ENCODE data around the gene MFSD2A.
A peak's percentile ranks its signal among the peaks of the same experiment; 100 is the strongest.
"Not testable (repeated sequence)": the region's sequence is repeated elsewhere in the genome, so short reads cannot be mapped to it uniquely, and the experiment has no call there.

Gene MFSD2A

DNA sequence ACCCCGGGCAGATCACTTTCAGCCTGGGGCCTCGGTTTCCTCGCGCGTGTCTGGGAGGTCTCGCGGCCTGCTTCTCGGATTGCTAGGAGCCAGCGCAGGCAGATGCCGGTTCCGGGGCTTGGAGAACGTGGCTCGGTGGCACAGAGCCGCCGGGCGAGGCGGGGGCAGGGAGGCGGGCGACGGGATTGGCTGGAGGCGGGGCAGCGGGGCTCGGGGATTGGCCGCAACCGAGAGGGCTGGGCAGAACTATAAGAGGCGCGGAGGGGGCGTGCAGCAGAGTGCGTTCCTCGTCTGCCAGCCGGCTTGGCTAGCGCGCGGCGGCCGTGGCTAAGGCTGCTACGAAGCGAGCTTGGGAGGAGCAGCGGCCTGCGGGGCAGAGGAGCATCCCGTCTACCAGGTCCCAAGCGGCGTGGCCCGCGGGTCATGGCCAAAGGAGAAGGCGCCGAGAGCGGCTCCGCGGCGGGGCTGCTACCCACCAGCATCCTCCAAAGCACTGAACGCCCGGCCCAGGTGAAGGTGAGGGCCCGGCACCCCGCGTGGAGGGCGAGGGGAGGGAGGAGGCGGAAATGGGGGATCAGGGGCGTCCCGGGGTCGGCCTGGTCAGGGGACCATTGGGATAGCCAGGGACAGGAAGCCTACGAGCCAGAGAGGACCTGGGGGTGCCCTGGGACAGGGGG is at the start of gene MFSD2A:
TSS of gene MFSD2A (plus strand) at position 276 of the 677 bp plus-strand sequence. CDS start at position 424, 148 bp downstream.
- DNase-seq (ENCODE audit: low spot score), result peak; percentile 89

DNA sequence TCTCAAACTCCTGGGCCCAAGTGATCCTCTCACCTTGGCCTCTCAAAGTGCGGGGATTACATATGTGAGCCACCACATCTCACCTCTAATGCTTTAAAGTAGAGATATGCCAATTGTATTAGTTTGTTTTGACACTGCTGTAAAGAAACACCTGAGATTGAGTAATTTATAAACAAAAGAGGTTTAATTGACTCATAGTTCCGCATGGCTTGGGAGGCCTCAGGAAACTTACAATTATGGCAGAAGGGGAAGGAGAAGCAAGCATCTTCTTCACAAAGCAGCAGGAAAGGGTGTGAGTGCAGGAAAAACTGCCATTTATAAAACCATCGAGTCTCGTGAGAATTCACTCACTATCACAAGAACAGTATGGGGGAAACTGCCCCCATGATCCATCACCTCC is 49.8 kb upstream of the MFSD2A start:
- no peak for DNase-seq (ENCODE audit: low spot score)

DNA sequence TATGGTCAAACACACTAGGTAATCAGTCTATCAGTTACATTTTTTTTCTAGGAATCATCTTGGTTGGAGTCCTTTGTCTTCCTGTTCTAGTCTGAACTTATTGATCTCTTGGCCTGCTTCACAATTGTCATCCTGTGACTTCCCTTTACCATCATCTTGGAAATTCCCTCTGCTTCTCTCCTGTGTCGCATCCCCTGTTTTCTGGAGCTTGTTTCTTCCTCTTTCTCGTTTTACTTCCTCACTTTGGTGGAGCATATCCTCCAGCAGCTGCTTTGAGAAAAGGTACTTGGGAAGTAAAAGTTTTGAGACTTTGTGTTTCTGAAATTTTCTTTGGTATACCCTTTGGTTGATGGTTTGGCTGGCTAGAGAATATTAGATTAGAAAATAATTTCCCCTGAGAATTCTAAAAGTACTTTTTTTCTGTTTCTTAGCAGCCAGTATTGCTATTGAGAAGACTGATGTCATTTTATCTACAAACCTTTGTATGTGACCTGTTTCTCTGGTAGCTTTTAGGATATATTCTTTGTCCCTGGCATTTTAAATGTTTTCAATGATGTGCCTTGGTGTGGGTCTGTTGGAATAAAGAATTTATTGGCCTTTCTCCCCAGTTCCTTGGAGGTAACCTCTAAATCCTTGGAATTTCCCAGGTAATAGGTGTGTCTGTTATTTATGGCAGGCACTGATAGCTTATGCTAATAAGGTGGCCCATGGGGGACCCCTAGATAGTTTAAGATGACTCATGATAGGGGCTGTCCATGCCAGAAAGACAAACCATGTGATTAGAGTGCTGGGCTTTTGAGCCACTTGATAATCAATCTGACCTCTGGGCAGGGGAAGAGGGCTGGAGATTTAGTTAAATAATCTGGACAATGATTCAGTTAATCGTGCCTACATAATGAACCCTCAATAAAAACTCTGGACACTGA is 47.2 kb upstream of the MFSD2A start:
- no peak for DNase-seq (ENCODE audit: low spot score)

DNA sequence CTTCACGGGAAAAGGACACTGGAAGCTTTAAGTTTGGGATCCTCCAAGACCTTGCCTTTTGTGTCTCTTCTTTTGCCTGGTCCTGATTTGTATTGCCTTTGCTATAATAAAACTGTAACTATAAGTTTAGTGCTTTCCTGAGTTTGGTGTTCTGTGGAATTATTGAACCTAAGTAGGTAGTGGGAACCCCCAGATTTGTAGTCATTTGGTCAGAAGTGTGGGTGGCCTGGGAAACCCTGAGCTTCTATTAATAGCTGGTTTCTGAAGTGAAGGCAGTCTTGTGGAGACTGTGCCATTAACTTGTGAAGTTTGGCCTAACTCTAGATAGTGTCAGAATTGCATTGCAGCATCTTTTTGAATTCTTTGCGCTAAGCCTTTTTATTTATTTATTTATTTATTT is 46.4 kb upstream of the MFSD2A start:
- no peak for DNase-seq (ENCODE audit: low spot score)

DNA sequence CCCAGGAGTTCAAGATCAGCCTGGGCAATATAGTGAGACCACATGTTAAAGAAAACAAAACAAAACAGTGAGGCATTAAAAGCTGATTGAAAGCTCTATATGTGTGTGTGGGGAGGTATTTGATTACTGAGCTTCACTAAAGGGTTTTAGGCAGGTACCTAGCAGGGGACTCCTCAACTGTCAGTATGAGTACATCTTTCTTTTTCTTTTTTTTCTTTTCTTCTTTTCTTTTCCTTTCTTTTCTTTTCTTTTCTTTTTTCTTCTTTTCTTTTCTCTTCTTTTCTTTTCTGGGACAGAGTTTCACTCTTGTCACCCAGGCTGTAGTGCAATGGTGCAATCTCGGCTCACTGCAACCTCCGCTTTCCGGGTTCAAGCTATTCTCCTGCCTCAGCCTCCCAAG is 44.7 kb upstream of the MFSD2A start:
- no peak for DNase-seq (ENCODE audit: low spot score)

DNA sequence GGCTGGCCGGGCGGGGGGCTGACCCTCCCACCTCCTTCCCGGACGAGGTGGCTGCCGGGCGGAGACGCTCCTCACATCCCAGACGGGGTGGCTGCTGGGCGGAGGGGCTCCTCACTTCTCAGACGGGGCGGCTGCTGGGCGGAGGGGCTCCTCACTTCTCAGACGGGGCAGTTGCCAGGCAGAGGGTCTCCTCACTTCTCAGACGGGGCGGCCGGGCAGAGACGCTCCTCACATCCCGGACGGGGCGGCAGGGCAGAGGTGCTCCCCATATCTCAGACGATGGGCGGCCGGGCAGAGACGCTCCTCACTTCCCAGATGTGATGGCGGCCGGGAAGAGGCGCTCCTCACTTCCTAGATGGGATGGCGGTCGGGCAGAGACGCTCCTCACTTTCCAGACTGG is 41.8 kb upstream of the MFSD2A start:
- DNase-seq (ENCODE audit: low spot score), result not testable (repeated sequence)

DNA sequence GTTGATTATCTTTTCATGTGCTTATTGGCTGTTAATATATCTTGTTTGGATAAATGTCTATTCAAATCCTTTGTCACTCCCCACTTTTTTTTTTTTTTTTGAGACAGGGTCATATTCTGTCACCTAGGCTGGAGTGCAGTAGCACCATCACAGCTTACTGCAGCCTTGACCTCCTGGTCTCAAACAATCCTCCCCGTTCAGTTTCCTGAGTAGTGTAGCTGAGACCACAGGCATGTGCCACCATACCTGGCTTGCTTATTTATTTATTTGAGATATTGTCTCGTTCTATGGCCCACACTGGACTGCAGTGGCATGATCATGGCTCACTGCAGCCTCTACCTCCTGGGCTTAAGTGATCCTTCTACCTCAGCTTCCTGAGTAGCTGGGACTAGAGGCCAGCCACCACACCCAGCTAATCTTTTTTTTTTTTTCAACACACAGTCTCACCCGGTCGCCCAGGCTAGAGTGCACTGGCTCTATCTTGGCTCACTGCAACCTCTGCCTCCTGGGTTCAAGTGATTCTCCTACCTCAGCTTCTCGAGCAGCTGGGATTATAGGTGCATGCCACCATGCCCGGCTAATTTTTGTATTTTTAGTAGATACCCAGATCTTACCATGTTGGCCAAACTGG is 39.3 kb upstream of the MFSD2A start:
- no peak for DNase-seq (ENCODE audit: low spot score)

DNA sequence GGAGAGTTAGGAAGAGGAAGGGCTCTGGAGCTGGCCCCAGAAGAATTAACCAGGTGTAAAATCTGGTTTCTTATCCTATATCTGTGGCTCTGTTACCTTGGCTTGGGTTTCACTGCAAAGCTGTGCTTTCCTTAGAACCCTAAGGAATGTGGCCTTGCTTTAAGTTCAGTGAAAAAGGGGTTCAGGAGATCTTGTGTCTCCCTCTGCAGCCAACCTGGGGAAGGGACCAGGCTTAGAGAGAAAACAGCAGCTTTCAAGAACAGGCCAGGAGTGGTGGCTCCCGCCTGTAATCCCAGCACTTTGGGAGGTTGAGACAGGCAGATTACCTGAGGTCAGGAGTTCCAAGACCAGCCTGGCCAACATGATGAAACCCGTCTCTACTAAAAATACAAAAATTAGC is 37.1 kb upstream of the MFSD2A start:
- no peak for DNase-seq (ENCODE audit: low spot score)

DNA sequence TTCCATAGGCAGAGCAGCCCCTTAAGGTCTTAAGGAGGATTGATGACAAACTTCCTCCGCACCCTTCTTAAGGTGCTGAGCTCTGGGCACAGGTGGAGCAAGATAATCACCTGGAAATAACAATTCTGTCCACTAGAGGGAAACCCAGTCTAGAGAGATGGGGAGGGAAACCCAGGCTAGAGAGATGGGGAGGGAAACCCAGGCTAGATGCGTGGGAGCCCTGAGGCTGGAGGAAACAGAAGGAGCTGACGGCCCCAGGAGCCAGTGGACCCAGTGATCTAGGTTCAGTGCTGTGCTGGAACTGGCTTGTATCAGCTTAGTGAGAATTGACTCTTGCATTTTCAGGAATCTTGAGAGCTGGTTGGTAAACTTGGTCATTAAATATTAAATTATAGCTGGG is 35.4 kb upstream of the MFSD2A start:
- no peak for DNase-seq (ENCODE audit: low spot score)

DNA sequence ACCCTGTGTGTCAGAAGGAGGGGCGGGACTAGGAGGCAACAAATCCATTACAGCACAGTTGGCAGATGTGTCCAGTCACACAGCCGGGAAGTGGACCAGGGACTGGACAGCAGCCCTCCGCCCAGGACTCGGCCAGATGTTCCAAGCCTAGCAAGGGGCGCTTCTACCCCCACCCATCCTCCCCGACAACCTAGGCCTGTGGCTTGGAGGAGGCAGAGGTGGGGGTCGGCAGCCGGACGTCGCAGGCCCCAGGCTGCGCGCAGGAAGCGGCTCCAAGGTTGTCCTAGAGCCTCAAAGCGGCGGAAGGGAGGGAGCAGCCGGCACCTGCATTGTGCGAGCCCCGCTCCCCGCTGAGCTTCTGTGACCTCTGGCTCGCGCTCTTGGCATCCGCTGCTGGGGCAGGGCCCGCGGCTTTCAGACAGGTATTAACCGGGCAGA is 32.7 kb upstream of the MFSD2A start:
- no peak for DNase-seq (ENCODE audit: low spot score)

DNA sequence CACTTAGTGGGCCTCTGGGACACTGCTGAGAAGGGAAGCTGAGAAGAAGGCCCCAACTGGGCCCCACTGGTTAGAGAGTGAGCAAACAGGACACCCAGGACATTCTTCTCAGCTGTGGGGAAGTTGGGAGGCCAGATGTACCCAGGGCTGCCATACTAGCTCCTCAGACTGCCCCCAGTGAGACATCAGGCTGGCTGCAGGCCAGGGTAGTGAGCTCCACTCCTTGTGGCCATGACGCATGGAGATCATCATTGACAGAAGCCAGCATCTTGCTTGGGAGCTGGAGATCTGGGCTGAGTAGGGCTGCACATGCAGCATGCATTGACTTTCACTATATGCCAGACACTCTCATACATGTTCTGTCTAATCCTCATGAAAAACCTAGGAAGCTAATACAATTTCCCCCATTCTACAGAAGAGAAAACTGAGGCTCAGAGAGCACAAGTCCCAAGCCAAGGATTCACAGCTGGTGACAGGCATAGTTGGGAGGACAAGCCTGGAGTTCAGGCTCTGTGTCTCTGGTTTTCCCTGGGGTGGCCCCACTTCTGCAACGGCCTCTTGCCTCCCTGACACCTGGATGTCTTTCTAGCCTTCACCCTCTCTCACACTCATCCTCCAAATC is 29.1 kb upstream of the MFSD2A start:
- DNase-seq (ENCODE audit: low spot score), result no peak

DNA sequence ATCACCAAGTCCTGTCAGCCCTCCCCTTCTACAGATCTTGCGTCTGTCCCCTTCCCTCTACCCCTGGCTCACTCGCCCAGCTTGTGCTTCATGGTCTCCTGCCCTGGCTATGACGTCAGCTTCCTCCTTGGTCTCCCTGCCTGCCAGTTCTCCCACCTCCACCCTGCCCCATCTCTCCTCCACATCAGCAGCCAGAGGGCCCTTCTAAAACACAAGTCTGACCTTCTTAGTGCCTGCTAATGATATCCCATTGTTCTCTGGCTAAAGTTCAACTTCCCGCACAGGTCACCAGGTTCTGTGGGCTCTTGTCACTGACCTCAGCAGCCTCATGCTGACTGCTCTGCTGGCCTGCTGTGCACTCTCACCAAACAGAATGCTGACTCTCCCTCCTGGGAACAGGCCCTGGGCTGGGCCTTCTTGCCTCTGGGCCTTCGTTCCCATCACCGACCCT is 28.6 kb upstream of the MFSD2A start:
- DNase-seq (ENCODE audit: low spot score), result no peak

DNA sequence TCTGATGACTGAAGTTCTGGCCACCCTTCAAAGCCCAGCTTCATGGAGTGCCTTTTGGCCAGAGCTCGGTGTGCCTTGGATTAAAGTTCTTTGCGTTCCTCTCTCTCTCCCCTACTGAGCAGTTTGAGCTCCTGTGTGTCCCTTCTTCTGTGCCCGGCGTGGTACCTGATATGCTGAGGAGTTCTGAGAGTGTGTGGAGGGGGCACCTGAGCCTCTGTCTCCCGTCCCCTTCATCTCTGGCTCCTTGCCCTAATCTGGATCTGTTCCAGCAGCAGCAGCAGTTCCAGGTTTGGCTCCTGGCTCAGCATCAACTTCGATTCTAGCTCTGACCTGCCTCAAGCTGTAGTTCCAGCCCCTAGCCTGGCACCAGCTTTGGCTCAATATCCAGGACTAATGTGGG is 28.1 kb upstream of the MFSD2A start:
- no peak for DNase-seq (ENCODE audit: low spot score)

DNA sequence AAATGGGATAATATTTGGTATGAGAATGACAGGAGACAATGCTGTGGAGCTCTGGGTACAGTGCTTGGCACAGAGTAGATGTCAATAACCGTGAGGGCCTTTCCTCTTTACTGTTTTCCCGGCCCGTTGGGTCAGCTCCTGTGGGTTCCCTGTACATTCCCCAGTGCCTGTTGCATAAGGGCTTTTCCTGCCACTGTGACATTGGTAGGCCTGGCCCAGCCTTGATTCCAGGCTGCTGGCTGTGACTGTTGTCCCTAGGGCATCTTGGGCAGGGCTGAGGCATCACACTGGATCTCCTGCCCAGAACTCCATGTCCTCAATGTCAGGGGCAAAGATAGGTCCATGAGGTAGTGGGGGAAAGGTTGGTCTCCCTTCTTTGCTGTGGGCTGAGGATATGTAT is 27.4 kb upstream of the MFSD2A start:
- DNase-seq (ENCODE audit: low spot score), result no peak

DNA sequence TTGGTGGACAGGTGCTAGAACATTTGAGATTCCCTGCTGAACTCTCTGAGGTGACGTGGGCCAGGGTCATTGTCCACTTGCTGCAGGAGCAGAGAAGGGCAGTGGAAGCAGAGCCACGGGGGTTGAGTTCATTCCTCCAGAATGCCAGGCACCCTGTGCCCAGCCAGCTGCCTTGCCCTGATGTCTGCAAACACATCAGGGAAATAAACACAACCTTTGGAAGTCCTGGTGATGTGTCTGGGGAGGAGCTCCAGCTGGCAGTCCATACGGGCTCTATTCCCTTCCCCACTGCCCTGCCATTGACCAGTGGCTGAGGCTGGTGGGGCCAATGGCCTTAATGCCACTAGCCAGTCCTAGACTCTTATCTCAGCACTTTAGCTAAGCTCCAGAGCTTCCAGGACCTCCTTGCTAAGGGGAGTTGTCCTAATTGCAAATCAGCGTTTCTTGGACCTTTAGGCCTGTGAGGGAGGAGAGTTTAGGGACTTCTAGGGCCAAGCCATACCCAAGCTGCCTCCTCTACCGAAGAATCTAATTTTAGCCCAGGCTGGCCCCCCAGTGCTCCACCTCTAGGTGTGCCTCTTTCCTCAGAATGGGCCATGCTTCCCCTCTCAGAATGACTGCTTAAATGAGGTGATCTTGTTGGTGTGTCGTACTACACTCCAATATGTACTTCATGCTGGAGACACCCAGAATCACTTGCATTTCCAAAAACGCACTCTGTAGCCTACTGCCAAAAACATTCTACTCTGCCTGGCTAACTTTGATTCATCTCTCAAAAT is 25.9 kb upstream of the MFSD2A start:
- DNase-seq (ENCODE audit: low spot score), result no peak

DNA sequence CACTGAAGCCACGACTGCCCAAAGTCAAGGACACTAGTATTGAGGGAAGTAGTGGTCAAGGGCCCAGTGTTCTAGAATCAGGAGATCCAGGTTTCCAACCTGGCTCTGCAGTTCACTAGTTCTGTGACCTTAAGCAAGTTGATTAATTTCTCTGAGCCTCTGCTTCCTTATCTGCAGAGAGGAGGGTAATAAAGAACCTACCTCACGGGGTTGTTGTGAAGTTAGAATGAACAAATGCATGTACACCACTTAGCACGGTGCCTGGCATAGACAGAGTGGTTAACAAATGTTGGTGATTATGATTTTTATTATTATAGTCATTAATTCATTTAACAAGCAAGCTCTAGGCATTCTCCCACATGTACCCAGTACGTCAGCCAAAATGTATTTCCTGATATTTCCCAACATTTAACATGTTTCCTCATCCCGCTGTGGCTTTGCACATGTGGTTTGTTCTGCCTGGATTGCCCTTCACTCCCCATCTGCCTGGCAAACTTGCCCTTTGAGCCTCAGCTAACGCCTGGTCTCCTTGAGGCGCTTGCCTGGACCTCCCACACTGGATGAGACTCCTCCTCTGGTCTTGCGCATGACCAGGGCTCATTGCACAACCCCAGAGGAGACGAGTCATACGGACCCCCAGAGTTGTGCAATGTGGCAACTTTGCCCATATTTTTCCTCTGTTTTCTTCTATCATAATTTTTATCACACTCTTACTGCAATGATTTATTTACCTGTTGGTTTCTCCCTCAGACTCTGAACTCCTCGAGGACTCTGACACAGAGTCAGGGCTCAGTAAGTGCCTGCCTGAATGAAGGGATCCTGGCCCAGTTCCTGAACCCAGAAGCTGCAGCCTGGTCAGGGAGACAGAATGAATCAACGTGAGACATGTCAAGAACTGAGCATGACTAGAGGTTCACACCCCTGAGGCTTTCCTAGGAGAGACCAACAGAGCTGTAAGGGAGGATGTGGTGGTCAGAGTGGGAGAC is 20.7 kb upstream of the MFSD2A start:
- DNase-seq (ENCODE audit: low spot score), result no peak

DNA sequence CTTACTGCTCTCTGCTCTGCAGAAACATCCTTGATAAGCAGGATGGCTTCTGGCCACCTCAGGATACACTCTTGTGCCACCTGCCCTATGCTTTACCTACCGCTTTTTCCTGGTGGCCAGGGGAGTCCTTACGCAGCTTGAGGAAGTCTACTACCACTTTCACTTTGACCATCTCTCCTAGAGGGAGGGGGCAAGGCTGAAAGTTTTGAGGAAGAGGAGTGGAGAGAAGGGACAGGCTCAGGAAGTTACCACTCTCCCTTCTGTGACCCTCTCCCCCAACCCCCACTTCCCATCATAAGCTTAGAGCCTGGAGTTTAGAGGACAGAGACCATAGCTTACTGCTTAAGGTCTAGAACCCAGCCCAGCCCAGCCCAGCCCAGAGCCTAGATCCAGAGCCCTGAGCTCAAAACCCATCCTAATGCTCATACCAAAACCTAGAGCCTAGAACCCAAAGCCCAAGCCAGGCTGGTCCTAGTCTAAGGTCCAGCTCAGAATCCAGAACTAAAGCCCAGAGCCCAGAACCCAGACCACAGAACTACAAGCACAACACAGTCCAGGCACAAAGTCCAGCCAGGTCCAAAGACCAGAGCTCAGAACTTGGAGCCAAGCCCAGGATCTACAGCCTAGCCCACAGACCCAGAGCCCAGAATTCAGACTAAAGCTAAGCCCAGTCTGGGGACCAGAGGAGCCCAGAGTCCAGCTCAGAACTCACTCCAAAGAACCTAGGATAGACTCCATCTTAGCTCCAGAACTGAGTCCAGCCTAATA is 18.0 kb upstream of the MFSD2A start:
- DNase-seq (ENCODE audit: low spot score), result no peak

DNA sequence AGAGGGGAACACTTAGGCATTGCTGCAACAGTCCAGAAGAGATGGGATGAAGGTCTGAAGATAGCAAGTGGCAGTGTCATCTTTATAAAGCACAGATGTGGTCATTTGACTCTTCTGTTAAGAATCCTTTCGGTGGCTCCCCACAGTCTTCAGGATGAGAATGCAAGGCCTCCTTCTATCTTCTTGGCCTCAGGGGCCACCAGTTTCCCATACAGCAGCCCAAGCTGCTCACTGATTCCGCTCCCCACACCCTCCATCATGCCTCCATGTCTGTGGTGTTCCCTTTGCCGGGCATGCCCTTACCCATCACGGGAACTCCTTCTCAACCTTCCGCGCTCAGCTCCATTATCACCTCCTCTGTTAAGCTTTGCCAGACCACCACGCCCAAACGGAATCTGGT is 16.1 kb upstream of the MFSD2A start:
- no peak for DNase-seq (ENCODE audit: low spot score)

DNA sequence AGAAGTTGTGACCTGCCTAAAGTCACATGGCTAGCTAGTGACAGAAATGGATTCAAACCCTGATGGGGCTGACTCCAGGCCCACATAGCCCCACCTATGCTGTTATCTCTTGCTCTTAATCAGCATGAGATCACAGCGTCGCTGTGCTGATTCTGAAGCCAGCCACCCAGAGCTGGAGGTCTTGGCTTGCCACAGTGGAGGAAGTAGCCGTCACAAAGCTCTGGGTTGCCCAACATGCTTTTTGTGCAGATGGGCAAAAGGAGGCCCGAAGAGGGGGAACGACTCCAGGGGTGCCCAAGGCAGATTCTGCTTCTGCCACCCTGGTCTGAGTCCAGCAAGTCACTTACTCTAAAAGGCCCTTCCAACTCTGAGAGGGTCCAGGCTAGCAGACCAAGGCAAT is 14.7 kb upstream of the MFSD2A start:
- DNase-seq (ENCODE audit: low spot score), result no peak
